MCF 10A (cell line): ENCODE results near the gene SLC16A9. TPM values are rescaled to one million over a fixed set of nuclear protein-coding genes. Genes with fewer than 3 reads are reported as not detected.
"Not testable (repeated sequence)": the region's sequence is repeated elsewhere in the genome, so short reads cannot be mapped to it uniquely, and the experiment has no call there.

Experiments used
- BruUV-seq: library from RNA; stranded (reverse); fragments of 400-500 nt; replicated peaks from 2 replicates; lab custom pipeline; 2021; lab: Mats Ljungman, UMichigan
- CTCF ChIA-PET: fragments of 300-600 bp; sonication (Branson Sonifier 250); formaldehyde crosslinking; extraction: SDS; loops from one replicate; lab custom pipeline; 2021; ENCODE audit warnings: antibody characterized with exemption, inconsistent platforms; lab: Yijun Ruan, JAX
- POLR2A ChIA-PET: fragments of 300-600, 350-650 bp; sonication (Branson Sonifier 250); formaldehyde crosslinking; extraction: SDS; loops from one replicate; lab custom pipeline; 2020; ENCODE audit warnings: antibody characterized with exemption, inconsistent platforms; lab: Yijun Ruan, JAX
- DNase-seq: peaks from one replicate; pipeline ENCODE4 v3.0.0-alpha.2; 2018; ENCODE audit not compliant: unreplicated experiment
- H3K27ac Mint-ChIP-seq: one replicate; pipeline ENCODE4 v1.8.0; 2022; ENCODE audit warnings: mild to moderate bottlenecking, low read depth, mixed read lengths; ENCODE audit not compliant: unreplicated experiment
- H3K27me3 Mint-ChIP-seq: one replicate; pipeline ENCODE4 v1.8.0; 2022; ENCODE audit warnings: mixed read lengths; ENCODE audit not compliant: insufficient read depth, unreplicated experiment
- H3K36me3 Mint-ChIP-seq: one replicate; pipeline ENCODE4 v1.8.0; 2022; ENCODE audit warnings: mild to moderate bottlenecking, moderate library complexity, mixed read lengths; ENCODE audit not compliant: insufficient read depth, unreplicated experiment
- H3K4me1 Mint-ChIP-seq: one replicate; pipeline ENCODE4 v1.8.0; 2022; ENCODE audit warnings: mixed read lengths; ENCODE audit not compliant: insufficient read depth, unreplicated experiment
- H3K4me3 Mint-ChIP-seq: one replicate; pipeline ENCODE4 v1.8.0; 2022; ENCODE audit warnings: mild to moderate bottlenecking, moderate library complexity, mixed read lengths; ENCODE audit not compliant: unreplicated experiment
- H3K9me3 Mint-ChIP-seq: one replicate; pipeline ENCODE4 v1.8.0; 2022; ENCODE audit warnings: mixed read lengths; ENCODE audit not compliant: unreplicated experiment
- CTCF ChIP-seq: fragments of 200-600 bp; IDR thresholded peaks from one replicate; pipeline ENCODE4 v1.8.0; 2022; ENCODE audit warnings: antibody characterized with exemption, mild to moderate bottlenecking; ENCODE audit not compliant: unreplicated experiment
- intact Hi-C: fragments of 100-400 bp; cut with micrococcal nuclease; formaldehyde crosslinking; loops from 2 replicates; pipeline ENCODE4 v1.14.1; 2022
- total RNA-seq: library from RNA; stranded (reverse); gene quantifications from 2 replicates; pipeline ENCODE4 v1.2.3, GENCODE V29; 2022

The SLC16A9 gene
- total RNA-seq, 1 experiment from 2014 or later: 0.84 TPM

DNA sequence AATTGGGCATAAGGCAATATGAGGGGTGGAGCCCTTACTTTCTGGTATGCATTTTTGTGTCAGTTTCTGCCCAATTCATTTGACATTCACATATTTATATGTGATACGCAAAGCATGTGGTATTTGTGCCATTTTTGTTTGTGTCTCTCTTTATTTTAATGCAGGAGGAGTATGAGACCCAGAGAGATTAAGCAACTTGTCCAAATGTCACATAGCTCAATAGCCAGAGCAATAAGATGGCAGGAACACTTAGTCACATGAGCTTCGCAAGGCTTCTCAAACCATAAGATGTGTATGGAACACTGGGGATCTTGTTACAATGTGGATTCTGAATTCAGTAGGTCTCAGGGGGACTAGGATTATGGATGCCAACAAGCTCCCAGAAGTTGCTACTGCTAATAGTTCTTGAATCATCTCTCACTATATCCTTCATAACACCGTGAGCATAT, 24.4 kb upstream of the SLC16A9 start:
- no TSS peak for BruUV-seq
- CTCF ChIA-PET: interaction anchor here (1.0 kb wide), 1 partner anchor 33 kb away, joined by 5 read pairs; no protein-coding TSS in a partner anchor
- H3K9me3 Mint-ChIP-seq: no peaks in the 10 kb centered on the region
- no peaks in the 10 kb centered on the region for H3K36me3 Mint-ChIP-seq
- no peak overlapping the region for H3K4me3 Mint-ChIP-seq
- no peak for TF ChIP-seq CTCF
- no peaks in the 10 kb centered on the region for H3K4me1 Mint-ChIP-seq
- intact Hi-C loops: no loop called here
- H3K27ac Mint-ChIP-seq: no peak overlapping the region
- H3K27me3 Mint-ChIP-seq: peaks cover 10% of the 10 kb centered on the region
- DNase-seq: no peak
- POLR2A ChIA-PET: interaction anchor here (0.6 kb wide), 1 partner anchor 106 kb away, joined by 3 read pairs; no protein-coding TSS in a partner anchor

DNA sequence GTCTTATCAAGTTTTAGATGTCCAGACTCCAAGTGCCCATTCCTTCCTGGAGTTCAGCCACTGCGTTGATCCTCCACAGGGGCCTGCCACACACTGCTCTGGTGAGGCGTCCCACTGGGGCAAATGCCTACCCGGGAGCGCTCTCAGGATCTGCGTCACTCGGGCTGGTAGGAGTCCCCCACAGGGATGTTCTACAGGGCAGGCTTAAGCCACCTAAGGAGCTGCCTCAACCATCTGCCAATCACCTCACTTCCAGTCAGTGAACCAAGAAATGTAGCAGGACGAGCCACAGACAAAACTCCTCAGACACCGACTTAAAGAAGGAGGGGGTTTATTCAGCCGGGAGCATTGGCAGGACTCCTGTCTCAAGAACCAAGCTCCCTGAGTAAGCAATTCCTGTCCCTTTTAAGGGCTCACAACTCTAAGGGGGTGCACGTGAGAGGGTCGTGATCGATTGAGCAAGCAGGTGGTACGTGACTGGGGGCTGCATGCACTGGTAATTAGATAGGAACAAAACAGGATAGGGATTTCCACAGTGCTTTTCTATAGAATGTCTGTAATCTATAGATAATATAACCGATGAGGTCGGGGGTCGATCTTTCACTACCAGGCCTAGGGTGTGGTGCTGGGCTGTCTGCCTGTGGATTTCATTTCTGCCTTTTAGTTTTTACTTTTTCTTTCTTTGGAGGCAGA, 23.8 kb upstream of the SLC16A9 start:
- H3K27me3 Mint-ChIP-seq, DNase-seq, H3K9me3 Mint-ChIP-seq, BruUV-seq, H3K4me3 Mint-ChIP-seq, intact Hi-C loops, H3K4me1 Mint-ChIP-seq, H3K27ac Mint-ChIP-seq, H3K36me3 Mint-ChIP-seq, POLR2A ChIA-PET: not testable (repeated sequence)
- CTCF ChIA-PET: interaction anchor here (0.7 kb wide), 1 partner anchor 46 kb away, joined by 3 read pairs; no protein-coding TSS in a partner anchor

DNA sequence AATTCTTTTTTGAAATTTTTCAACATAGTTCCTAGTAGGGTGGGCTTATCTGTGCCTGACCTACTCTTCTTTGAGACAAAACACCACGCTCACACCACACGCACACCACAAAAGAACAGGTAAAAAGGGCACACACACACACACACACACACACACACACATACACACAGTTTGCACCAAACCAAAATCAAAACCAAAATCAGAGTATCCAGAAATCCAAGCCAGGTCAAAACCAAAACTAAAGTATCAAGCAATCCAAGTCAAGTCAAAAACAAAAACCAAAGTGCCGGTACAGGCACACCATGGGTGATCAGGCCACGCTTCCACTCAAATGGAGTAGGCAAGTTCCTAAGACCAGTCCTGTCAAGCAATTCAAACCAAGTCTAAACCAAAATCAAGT, 23.2 kb upstream of the SLC16A9 start:
- DNase-seq, H3K4me3 Mint-ChIP-seq, POLR2A ChIA-PET, H3K4me1 Mint-ChIP-seq, H3K9me3 Mint-ChIP-seq, H3K27me3 Mint-ChIP-seq, BruUV-seq, H3K36me3 Mint-ChIP-seq, intact Hi-C loops, H3K27ac Mint-ChIP-seq: not testable (repeated sequence)
- CTCF ChIA-PET: interaction anchor here (0.7 kb wide), 1 partner anchor 47 kb away, joined by 3 read pairs; no protein-coding TSS in a partner anchor

- intact Hi-C loops, H3K4me1 Mint-ChIP-seq, H3K27me3 Mint-ChIP-seq, DNase-seq, POLR2A ChIA-PET, H3K4me3 Mint-ChIP-seq, H3K36me3 Mint-ChIP-seq, BruUV-seq, H3K9me3 Mint-ChIP-seq, H3K27ac Mint-ChIP-seq: not testable (repeated sequence)
- CTCF ChIA-PET: interaction anchor here (0.6 to 0.7 kb wide), 2 partner anchors 20 to 82 kb away, joined by 3 to 4 read pairs; partner anchors contain the start of gene SLC16A9
Observed at GRCh38 chr10:59729167-59729566, 19.5 kb upstream of the SLC16A9 start.

- no peak overlapping the region for H3K27ac Mint-ChIP-seq
- ChIA-PET CTCF (interaction anchor here (1.0 kb wide), 1 partner anchor 144 kb away, joined by 3 read pairs; no protein-coding TSS in a partner anchor), POLR2A (no interaction called here)
- no peaks in the 10 kb centered on the region for H3K4me1 Mint-ChIP-seq
- no TSS peak for BruUV-seq
- no peak for TF ChIP-seq CTCF
- DNase-seq: no peak
- no peak overlapping the region for H3K4me3 Mint-ChIP-seq
- no peaks in the 10 kb centered on the region for H3K27me3 Mint-ChIP-seq
- H3K36me3 Mint-ChIP-seq: no peaks in the 10 kb centered on the region
- H3K9me3 Mint-ChIP-seq: no peaks in the 10 kb centered on the region
- intact Hi-C loops: no loop called here
Observed at GRCh38 chr10:59724098-59724938, 14.7 kb upstream of the SLC16A9 start.
